ENCODE data around the gene DCDC1. TPM values are rescaled to one million over a fixed set of nuclear protein-coding genes. Genes with fewer than 3 reads are reported as not detected.

DCDC1 gene, protein sequence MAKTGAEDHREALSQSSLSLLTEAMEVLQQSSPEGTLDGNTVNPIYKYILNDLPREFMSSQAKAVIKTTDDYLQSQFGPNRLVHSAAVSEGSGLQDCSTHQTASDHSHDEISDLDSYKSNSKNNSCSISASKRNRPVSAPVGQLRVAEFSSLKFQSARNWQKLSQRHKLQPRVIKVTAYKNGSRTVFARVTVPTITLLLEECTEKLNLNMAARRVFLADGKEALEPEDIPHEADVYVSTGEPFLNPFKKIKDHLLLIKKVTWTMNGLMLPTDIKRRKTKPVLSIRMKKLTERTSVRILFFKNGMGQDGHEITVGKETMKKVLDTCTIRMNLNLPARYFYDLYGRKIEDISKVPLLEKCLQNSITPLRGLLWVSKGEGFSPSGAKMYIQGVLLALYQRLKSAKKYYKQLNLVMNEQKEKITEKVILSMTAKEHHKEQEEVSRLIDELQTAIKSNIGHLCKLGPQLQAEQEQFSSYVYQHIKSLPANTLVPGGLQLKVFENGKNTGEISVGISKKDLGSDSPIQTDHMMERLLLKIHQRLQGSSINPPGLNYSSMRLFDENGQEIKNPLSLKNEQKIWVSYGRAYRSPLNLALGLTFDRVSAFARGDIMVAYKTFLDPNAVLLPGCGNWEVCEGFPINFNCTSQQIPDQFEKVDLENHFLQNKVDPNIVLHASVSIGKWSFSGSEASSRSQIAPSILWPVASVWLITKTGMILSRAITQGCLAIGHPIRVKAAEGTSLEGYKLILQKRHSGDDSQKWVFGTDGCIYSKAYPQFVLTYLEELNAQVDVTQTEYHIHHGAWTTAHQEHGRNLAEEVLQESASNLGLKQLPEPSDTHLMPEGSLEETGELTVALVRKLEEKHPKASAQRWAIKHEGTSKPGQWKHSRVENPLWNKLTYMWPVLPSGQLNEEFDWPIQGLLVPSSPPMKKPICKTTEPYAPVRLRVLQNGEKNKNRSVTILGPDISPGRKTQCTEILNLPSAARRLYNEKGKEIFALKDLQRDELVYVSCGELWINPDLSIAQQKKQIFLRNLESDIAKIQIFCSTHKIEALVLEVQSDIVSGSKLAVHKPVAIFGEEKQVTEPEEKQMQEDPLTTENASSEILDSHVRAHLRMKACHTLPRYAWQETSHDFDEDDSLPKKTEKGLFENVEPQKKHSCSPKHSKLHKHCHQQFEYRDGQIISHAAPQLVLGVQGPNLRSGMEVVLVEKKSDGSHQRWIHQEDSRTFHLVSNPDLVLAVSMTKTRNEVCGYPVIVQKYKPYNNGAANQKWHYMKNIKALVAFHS (N-terminal part only)
- total RNA-seq, result 2.3 and 2.6 TPM in 2 replicates
- long read RNA-seq, partial matches to known transcripts, result 4 of 8 reads
- long read RNA-seq, other reads (novel, unspliced or antisense), result 4 of 8 reads

DNA sequence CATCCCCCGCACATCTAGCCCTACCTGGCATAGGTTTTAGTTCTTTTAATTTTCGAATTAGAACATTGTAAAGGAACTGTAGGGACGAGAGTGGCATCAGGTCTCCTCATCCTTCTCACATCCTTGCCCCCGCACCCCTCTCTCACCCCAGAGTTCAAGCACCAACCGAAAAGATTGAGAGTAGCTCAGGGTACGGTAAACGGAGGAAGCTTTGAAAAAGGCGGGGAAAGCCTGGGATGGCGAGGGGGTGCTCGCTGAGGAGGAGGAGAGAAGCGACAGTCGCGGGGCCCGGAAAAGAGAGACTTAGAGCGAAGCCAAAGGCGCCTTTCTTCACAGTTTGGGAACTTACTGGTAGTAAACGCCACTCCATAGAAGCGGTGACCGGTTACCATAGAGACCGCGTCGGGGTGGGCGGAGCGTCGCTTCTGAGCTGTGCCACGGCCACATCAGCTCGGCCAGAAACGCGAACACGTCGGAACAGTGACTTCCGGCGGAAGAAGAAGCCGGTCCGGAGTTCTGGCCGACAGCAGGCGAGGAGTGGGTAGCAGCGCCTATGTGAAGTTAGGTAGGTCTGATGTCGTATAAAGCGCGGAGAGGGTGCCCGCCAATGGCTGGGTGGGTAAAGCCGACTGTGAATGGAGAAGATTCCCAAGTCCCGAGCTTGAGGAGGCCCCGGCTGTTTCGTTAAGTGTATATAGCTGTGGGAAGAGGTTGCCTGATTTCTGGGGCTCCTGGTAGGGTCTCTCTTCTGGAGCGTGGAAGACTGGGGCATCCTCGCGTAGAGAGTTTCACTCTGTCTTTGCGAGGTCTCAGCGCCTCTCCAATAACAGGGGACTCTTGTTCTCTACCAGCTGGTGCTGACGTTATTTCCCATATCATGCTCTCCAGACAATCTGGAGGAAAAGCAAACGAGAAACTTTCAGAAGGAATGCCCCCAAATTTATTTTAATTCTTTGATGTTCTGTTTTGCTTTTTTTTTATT is at the start of gene DCDC1, which contains the start of gene DNAJC24:
TSS of gene DCDC1 (minus strand) at position 392 of the 982 bp plus-strand sequence. CDS start 41,459 bp downstream, outside the sequence.
TSS of gene DNAJC24 (plus strand) at position 513 of the 982 bp plus-strand sequence. CDS start 889 bp downstream, outside the sequence.
- Mint-ChIP-seq H3K9me3 (no peaks in the 10 kb centered on the region), H3K4me1 (peaks cover 40% of the 10 kb centered on the region), H3K27me3 (ENCODE audit: low read depth) (peaks cover 28% of the 10 kb centered on the region), H3K36me3 (ENCODE audit: low read depth) (no peaks in the 10 kb centered on the region), H3K27ac (ENCODE audit: unreplicated experiment) (peak within 1 kb of the TSS; percentile 72), H3K4me3 (peak within 1 kb of the TSS; percentile 95)
- TF ChIP-seq, protein P1, sequence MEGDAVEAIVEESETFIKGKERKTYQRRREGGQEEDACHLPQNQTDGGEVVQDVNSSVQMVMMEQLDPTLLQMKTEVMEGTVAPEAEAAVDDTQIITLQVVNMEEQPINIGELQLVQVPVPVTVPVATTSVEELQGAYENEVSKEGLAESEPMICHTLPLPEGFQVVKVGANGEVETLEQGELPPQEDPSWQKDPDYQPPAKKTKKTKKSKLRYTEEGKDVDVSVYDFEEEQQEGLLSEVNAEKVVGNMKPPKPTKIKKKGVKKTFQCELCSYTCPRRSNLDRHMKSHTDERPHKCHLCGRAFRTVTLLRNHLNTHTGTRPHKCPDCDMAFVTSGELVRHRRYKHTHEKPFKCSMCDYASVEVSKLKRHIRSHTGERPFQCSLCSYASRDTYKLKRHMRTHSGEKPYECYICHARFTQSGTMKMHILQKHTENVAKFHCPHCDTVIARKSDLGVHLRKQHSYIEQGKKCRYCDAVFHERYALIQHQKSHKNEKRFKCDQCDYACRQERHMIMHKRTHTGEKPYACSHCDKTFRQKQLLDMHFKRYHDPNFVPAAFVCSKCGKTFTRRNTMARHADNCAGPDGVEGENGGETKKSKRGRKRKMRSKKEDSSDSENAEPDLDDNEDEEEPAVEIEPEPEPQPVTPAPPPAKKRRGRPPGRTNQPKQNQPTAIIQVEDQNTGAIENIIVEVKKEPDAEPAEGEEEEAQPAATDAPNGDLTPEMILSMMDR (conservative IDR thresholded peaks at IDR 0.05), result no peak
- DNase-seq (ENCODE audit: low read depth, low spot score), result peak; percentile 88

DNA sequence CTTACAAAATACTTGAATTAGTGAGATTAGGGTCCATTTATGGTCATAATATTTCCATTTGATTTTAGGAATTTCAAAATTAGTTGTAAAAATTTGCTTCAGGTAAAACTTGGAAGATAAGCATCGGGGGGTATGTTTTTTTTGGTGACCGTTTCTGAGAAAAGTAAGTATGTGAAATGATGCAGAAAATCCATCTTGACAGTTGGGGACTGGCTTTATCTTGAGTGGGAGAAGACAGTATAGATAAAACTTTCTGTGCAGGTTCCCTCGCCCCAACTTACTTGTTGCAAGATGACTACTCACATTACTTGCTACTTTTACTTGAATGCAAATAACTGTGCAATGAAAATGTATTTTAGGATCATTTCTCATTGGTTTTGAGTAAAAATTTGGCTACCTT is 49.6 kb upstream of the DCDC1 start:
- DNase-seq (ENCODE audit: low read depth, low spot score), result no peak
- peaks cover 60% of the 10 kb centered on the region for H3K4me1 Mint-ChIP-seq
- peaks cover 2% of the 10 kb centered on the region for H3K9me3 Mint-ChIP-seq
- TF ChIP-seq, protein P1 (conservative IDR thresholded peaks at IDR 0.05), result no peak
- no peaks in the 10 kb centered on the region for H3K27me3 Mint-ChIP-seq (ENCODE audit: low read depth)
- H3K4me3 Mint-ChIP-seq, result no peak overlapping the region
- H3K27ac Mint-ChIP-seq (ENCODE audit: unreplicated experiment), result no peak overlapping the region
- peaks cover 17% of the 10 kb centered on the region for H3K36me3 Mint-ChIP-seq (ENCODE audit: low read depth)

DNA sequence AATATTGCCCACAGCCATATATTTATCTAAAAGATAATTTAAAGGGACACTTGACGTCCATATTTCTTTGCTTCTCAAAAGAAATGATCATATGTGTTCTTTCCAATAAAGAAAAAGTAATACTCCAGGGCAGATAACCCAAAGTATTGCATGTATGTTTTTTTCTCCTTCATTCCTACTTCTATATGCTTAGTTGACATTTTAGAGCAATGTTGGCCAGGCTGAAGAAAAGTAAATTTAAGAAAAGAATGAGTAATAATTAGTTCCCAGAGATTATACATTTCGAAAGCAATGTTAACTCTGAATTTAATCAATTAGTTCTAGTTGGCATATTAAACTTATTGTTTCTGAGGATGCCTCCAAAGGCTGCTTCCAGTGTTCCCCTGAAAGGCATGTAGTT is 48.3 kb upstream of the DCDC1 start:
- peaks cover 17% of the 10 kb centered on the region for H3K36me3 Mint-ChIP-seq (ENCODE audit: low read depth)
- peaks cover 2% of the 10 kb centered on the region for H3K9me3 Mint-ChIP-seq
- H3K27me3 Mint-ChIP-seq (ENCODE audit: low read depth), result no peaks in the 10 kb centered on the region
- H3K4me1 Mint-ChIP-seq, result peaks cover 58% of the 10 kb centered on the region
- H3K27ac Mint-ChIP-seq (ENCODE audit: unreplicated experiment), result no peak overlapping the region
- no peak overlapping the region for H3K4me3 Mint-ChIP-seq
- TF ChIP-seq, protein P1 (conservative IDR thresholded peaks at IDR 0.05), result no peak
- no peak for DNase-seq (ENCODE audit: low read depth, low spot score)

DNA sequence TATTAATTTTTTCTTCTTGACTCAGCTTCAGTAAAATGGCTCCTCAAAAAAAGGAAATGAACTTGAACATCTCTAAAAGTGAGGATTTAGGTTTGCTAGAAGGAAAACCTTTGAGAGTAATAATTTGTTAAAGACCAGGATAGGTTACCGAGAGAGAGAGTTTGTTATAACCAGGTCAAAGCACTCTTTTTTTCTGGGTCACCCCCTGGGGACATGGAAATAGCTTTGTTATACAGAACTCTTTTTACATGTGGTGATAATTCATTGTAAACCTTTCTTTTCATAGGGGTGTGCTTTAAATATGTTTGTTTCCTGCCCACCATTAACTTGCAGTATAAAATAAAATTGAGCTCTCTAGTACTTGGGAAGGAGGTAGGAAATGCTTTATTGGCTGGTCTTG is 47.8 kb upstream of the DCDC1 start:
- Mint-ChIP-seq H3K27ac (ENCODE audit: unreplicated experiment) (no peak overlapping the region), H3K4me1 (peaks cover 53% of the 10 kb centered on the region), H3K9me3 (peaks cover 2% of the 10 kb centered on the region), H3K36me3 (ENCODE audit: low read depth) (peaks cover 17% of the 10 kb centered on the region), H3K4me3 (no peak overlapping the region), H3K27me3 (ENCODE audit: low read depth) (no peaks in the 10 kb centered on the region)
- TF ChIP-seq, protein P1 (conservative IDR thresholded peaks at IDR 0.05), result no peak
- no peak for DNase-seq (ENCODE audit: low read depth, low spot score)
